Muscle layer of duodenum (tissue), 2 donors: ENCODE results near the gene PLB1.

Experiments
- H3K27ac ChIP-seq: one replicate; pipeline ENCODE4 v1.7.0; 2013; ENCODE audit warnings: mild to moderate bottlenecking, low read length
- H3K27me3 ChIP-seq: one replicate; pipeline ENCODE4 v1.7.0; 2013; ENCODE audit warnings: low read depth, mild to moderate bottlenecking, control low read depth, low read length
- H3K36me3 ChIP-seq, 2 donors: one replicate each; pipeline ENCODE4 v1.7.0; 2013; ENCODE audit warnings: low read length in 2 of 2, control low read depth in 1 of 2, mild to moderate bottlenecking in 1 of 2; ENCODE audit not compliant: insufficient read depth in 2 of 2, control insufficient read depth in 1 of 2
- H3K4me1 ChIP-seq, 2 donors: one replicate each; pipeline ENCODE4 v1.7.0; 2013; ENCODE audit warnings: low read length in 2 of 2, mild to moderate bottlenecking in 2 of 2, control low read depth in 1 of 2, moderate library complexity in 1 of 2; ENCODE audit not compliant: insufficient read depth in 2 of 2, control insufficient read depth in 1 of 2
- H3K4me3 ChIP-seq, 2 donors: one replicate each; pipeline ENCODE4 v1.7.0; 2013; ENCODE audit warnings: low read length in 2 of 2, low read depth in 1 of 2, mild to moderate bottlenecking in 1 of 2
- H3K9me3 ChIP-seq, 2 donors: one replicate each; pipeline ENCODE4 v1.7.0; 2013; ENCODE audit warnings: low read length in 2 of 2, control low read depth in 1 of 2, mild to moderate bottlenecking in 1 of 2; ENCODE audit not compliant: control insufficient read depth in 1 of 2
- donor health status: healthy.

PLB1 gene

GRCh38 chr2:28488083-28488830 lies 7.6 kb upstream of the PLB1 start:
- Histone ChIP-seq H3K4me1 (no peaks in the 10 kb centered on the region), H3K27me3 (no peaks in the 10 kb centered on the region), H3K9me3 (no peaks in the 10 kb centered on the region), H3K36me3 (no peaks in the 10 kb centered on the region), H3K4me3 (no peak overlapping the region), H3K27ac (no peak overlapping the region)

DNA sequence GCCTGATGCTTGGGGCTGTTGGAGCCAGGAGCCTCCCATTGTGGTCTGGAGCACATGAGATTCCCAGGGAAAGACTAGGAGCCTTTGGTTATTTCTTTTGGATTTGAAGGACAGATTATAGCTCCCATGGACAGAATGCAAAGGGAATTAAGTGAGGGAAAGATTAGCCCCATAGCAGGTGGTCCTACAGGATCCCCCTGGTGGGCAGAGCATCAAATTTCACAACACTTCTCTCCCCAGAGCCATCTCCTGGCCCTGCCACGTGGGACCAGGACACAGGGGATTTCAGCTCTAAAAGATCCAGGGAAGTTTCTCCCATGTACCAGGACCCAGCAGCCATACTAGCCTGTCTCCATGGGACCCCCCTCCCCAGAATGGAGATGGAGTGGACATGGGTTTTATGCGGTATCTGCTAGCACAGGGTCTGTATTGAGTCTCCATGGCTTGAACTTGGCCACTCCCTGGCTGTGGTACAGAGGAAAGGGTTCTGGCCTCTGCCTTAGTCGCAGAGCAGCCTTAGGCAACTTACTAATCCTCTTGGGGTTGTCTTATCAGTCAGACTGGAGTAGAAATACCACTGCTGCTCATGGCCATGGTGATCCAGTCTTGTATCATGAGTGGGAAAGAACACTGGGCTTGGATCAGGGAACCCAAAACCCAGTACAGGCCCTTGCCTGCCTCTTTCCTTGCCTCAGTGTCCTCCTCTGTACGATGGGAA lies 6.8 kb upstream of the PLB1 start:
- H3K4me3 ChIP-seq, result no peak overlapping the region
- H3K27ac ChIP-seq, result no peak overlapping the region
- no peaks in the 10 kb centered on the region for H3K4me1 ChIP-seq
- H3K9me3 ChIP-seq, result no peaks in the 10 kb centered on the region
- H3K27me3 ChIP-seq, result no peaks in the 10 kb centered on the region
- no peaks in the 10 kb centered on the region for H3K36me3 ChIP-seq

DNA sequence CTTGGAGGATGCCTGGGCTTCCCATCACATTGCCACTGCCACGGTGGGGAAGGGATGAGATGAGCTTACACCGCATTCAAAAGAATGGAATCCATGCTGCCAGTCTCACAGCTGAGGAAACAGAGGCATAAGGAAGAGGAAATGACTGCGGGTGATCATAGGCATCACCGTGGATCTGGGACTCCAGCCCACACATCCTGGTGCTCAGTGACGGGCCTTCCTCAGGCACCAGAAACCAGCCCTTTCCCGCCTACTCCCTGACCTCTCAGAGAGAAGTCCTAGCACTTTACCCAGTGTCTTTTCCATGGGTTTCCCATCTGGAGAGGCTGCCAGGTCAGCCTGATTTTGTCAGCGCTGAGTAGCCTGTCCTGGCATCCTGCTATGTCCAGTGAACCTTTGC lies 5.3 kb upstream of the PLB1 start:
- Histone ChIP-seq H3K27me3 (no peaks in the 10 kb centered on the region), H3K4me3 (no peak overlapping the region), H3K27ac (no peak overlapping the region), H3K9me3 (no peaks in the 10 kb centered on the region), H3K36me3 (no peaks in the 10 kb centered on the region), H3K4me1 (no peaks in the 10 kb centered on the region)

DNA sequence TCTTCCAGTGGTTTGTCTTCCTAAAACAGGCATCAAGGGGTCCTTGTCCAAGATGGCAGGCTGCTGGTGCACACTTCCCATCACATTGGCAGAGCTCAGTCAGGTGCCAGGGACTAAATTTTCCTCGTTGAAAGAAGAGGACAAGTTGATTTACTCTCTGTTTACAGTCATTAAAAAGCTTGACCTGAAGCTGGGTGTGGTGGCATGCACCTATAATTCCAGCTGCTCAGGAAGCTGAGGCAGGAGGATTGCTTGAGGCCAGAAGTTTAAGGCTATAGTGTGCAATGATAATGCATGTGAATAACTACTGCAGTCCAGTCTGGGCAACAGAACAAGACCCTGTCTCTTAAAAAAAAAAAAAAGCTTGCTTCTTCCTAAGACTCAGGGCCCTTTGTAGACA lies 3.6 kb upstream of the PLB1 start:
- Histone ChIP-seq H3K4me3 (no peak overlapping the region), H3K27me3 (no peaks in the 10 kb centered on the region), H3K36me3 (no peaks in the 10 kb centered on the region), H3K9me3 (no peaks in the 10 kb centered on the region), H3K27ac (no peak overlapping the region), H3K4me1 (no peaks in the 10 kb centered on the region)

- Histone ChIP-seq H3K27ac (no peak overlapping the region), H3K4me3 (no peak overlapping the region), H3K27me3 (no peaks in the 10 kb centered on the region), H3K4me1 (no peaks in the 10 kb centered on the region), H3K9me3 (no peaks in the 10 kb centered on the region), H3K36me3 (no peaks in the 10 kb centered on the region)
Observed at GRCh38 chr2:28493636-28494035, 2.2 kb upstream of the PLB1 start.

DNA sequence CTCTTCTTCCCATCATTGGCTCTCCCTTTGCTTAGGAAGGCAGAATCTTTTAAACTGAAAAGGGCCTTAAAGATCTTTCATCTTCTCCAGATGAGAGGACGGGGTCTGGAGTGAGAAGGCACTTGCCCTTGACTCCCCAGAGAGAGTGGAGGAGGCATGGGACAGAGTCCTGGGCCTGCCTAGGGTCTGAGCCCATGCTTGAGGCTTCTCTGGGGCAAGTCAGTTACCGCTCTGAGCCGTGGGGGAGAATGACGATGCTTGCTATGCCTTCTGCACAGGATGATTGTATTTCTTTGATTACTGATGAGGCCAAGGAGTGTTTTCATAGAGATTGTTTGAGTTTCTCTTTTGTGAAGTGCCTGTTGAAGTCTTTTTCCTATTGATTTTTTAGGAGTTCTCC lies 921 bp downstream of the PLB1 start:
- no peak overlapping the region for H3K4me3 ChIP-seq
- H3K4me1 ChIP-seq, result no peaks in the 10 kb centered on the region

GRCh38 chr2:28497206-28497605 lies 1.3 kb downstream of the PLB1 start:
- Histone ChIP-seq H3K27me3 (no peaks in the 10 kb centered on the region), H3K4me1 (no peaks in the 10 kb centered on the region), H3K9me3 (no peaks in the 10 kb centered on the region), H3K36me3 (no peaks in the 10 kb centered on the region), H3K27ac (no peak overlapping the region), H3K4me3 (no peak overlapping the region)

More for the DNA sequence above, 921 bp downstream of the PLB1 start:
- Histone ChIP-seq H3K27me3 (no peaks in the 10 kb centered on the region), H3K27ac (no peak overlapping the region), H3K9me3 (no peaks in the 10 kb centered on the region), H3K36me3 (no peaks in the 10 kb centered on the region)

DNA sequence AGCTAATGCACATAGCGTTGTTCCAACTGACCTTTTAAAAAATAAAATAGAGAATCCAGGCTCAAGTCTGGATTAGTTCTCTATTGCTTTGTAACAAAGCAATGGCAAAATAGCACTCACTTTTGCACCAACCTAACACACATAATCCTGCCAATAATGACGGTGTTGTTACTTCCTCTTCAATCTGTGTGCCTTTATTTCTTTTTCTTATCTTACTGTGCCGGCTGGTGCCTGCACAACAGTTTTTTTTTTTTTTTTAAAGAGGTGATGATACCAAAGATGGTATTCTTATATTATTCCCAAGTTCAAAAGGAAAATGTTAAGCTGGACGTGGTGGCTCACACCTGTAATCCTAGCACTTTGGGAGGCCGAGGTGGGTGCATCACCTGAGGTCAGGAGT lies 3.4 kb downstream of the PLB1 start:
- no peak overlapping the region for H3K4me3 ChIP-seq
- no peaks in the 10 kb centered on the region for H3K36me3 ChIP-seq
- no peaks in the 10 kb centered on the region for H3K27me3 ChIP-seq
- H3K4me1 ChIP-seq, result no peaks in the 10 kb centered on the region
- H3K27ac ChIP-seq, result no peak overlapping the region
- no peaks in the 10 kb centered on the region for H3K9me3 ChIP-seq

DNA sequence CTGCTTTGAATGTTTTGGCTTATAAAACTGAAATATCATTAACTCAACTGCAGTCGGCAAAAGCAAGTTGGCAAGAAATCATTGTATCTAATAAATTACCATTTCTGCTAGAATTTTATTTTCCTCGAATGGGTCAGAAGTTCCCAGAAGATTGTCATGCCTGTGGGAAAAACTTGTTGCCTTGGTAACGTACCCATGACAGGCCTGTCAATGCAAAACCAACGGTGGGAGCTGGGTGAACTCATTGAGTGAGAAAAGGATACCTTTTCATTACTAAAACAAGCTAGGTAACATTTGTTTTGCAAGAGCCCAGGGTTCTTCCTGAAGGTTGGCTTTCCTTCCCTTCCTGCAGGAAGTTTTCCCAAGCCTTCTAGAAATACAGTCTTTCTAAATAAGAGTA lies 9.5 kb downstream of the PLB1 start:
- Histone ChIP-seq H3K9me3 (peaks cover 0 to 3% of the 10 kb centered on the region in 2 donors), H3K4me1 (no peaks in the 10 kb centered on the region), H3K4me3 (no peak overlapping the region), H3K27me3 (no peaks in the 10 kb centered on the region), H3K36me3 (no peaks in the 10 kb centered on the region), H3K27ac (no peak overlapping the region)

DNA sequence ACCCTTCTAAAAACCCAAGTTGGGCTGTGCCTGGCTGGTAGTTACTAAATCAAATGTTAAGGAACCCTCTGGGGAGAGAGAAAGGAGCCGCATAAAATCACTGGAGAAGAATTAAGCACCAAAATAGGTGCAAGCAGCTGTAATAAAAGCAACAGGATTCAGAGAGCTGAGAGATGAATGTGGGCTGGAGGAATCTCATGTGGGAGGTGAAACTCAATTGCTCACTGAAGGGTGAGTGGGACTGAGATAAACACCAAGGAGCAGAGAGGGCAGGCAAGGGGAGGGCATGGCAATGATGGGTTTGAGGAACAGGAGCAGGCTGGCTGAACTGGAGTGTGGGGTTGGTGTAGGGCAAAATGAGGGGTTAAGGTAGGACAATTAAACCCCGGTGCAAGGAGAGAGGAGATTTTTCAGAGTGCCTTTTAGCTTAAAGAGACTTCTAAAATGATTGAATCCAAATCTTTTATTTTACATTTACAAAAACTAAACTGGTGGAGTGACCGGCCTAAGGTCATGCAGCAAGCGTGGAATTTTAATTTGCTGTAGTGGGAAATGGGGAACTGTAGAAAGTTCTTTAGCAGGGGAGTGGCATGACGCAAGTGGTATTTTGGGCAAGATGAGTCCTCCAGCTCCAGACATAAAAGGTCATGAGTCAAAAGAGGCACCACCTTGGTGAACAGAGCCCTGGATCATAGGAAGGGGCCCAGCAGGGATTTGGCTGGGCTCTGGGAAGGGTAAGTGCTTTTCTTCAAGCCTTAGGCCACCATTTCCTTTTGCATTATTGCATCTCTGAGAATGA lies 10.5 kb downstream of the PLB1 start:
- Histone ChIP-seq H3K27me3 (no peaks in the 10 kb centered on the region), H3K4me3 (no peak overlapping the region), H3K36me3 (no peaks in the 10 kb centered on the region), H3K27ac (no peak overlapping the region), H3K9me3 (peaks cover 0 to 3% of the 10 kb centered on the region in 2 donors), H3K4me1 (no peaks in the 10 kb centered on the region)
